Measurements from ENCODE around the gene PADI4. TPM values are rescaled to one million over a fixed set of nuclear protein-coding genes. Genes with fewer than 3 reads are reported as not detected.
"Not testable (repeated sequence)": the region's sequence is repeated elsewhere in the genome, so short reads cannot be mapped to it uniquely, and the experiment has no call there.

Gene PADI4
- polyA plus RNA-seq, 4 donors = 0.03 to 0.24 TPM; not detected in 2

DNA sequence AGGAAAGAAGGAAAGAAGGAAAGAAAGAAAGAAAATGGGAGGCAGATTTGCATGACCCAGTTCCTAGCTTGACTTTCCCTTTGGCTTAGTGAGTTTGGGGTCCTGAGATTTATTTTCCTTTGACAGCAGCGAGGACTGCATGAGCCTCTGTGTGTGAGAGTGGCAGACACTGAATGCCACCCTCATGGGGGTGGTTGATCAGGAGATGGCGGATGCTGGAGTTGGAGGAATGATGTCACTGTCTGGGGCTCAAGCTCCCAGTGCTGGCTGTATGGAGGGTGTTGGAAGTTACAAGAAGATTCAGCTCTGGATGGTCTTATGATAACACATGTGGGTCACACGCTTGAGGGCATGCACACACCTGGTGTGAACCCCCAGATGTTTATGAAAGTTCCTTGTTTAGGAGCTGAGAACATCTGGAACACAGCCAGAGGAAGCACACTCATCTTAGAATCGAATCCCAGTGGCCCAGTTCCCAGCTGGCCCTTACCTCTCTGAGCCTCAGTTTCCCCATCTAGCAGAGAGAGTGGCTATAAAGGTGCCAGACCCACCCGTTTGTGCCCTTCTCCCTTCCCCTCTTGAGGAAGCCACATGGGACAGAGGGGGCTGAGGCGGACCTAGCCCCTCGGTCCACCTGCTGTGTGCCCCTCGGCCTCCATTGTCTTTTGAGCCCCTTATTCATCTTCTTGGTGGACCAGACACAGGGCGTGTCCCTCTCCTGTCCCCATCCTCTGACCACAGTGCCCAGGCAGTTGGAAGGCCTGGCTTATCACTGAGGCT is 5.7 kb downstream of the PADI4 start:
- FAIRE-seq (no peak), DNase-seq (no peak)
- 78 to 83% (median 78%) methylated on average over 9 of the region's 9 CpGs for WGBS, 3 donors
- Histone ChIP-seq H3K27ac (ENCODE audit: low read depth in 1 of 3, low read length in 2 of 3) (no peak overlapping the region), H3K4me3 (ENCODE audit: low read depth in 1 of 3, low read length in 3 of 3) (no peak overlapping the region), H3K4me1 (ENCODE audit: control insufficient read depth in 3 of 3, insufficient read depth in 2 of 3, low read depth in 1 of 3, low read length in 2 of 3) (no peaks in the 10 kb centered on the region), H3K9me3 (ENCODE audit: control insufficient read depth in 2 of 2, insufficient read depth in 1 of 2, low read depth in 1 of 2, low read length in 1 of 2) (no peaks in the 10 kb centered on the region), H3K27me3 (ENCODE audit: control insufficient read depth in 3 of 3, insufficient read depth in 3 of 3, low read length in 3 of 3) (peaks cover 0 to 3% (median 1%) of the 10 kb centered on the region in 3 donors), H3K36me3 (ENCODE audit: control insufficient read depth in 3 of 3, insufficient read depth in 2 of 3, low read depth in 1 of 3, low read length in 3 of 3) (no peaks in the 10 kb centered on the region)

DNA sequence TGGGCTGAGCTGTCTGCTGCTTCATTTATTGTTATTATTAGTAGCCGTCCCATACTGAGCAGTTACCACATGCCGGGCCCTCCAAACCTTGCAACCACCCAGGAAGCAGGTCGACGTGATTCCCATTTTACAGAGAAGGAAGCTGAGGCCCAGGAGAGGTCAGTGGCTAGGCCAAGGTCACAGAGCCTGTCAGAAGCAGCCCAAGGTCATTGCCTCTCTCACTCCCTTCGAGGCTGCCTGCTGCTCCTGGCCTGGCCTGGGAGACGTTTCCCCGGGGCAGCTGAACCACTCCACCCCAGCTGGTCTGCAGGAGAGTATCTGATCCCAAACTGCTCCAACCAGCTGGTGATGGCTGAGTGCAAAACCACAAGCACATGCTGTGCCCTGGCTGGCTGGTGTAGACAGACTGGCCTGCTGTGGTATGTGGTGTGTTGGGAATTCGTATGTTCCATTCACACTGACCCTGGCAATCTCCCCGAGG is 6.5 kb downstream of the PADI4 start:
- Histone ChIP-seq H3K27me3 (ENCODE audit: control insufficient read depth in 3 of 3, insufficient read depth in 3 of 3, low read length in 3 of 3) (peaks cover 0 to 6% (median 1%) of the 10 kb centered on the region in 3 donors), H3K27ac (ENCODE audit: low read depth in 1 of 3, low read length in 2 of 3) (no peak overlapping the region), H3K4me1 (ENCODE audit: control insufficient read depth in 3 of 3, insufficient read depth in 2 of 3, low read depth in 1 of 3, low read length in 2 of 3) (no peaks in the 10 kb centered on the region), H3K4me3 (ENCODE audit: low read depth in 1 of 3, low read length in 3 of 3) (no peak overlapping the region), H3K36me3 (ENCODE audit: control insufficient read depth in 3 of 3, insufficient read depth in 2 of 3, low read depth in 1 of 3, low read length in 3 of 3) (no peaks in the 10 kb centered on the region), H3K9me3 (ENCODE audit: control insufficient read depth in 2 of 2, insufficient read depth in 1 of 2, low read depth in 1 of 2, low read length in 1 of 2) (no peaks in the 10 kb centered on the region)
- FAIRE-seq = no peak
- 59 to 65% (median 63%) methylated on average over 8 to 9 of the region's 9 CpGs for WGBS, 3 donors
- no peak for DNase-seq

DNA sequence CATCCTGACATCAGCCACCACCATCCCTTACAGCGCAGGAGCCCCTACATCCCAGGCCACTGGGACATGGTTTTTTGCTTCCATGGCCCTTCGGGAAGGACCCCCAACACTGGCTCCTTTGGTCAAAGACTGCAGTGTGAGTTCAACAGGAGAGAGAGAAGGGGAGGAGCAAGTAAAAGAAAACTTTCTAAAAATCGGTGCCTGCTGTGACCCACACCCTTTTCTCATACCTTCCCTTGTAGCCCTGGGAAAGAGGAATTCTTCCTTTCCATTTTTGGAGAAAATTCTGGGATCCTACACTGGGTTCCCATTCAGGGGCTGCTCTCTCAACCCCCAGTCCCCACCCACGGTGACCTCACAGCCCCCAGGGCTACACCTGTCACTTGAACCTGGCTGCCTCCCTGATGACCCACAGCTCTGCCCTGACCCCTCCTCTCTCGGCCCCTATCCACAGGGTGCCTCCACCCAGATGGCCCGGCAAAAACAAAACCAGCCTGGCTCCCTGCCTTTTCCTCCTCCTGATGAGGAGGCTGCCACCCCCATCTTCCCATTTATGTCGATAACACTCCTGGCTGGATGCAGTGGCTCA is 7.6 kb downstream of the PADI4 start:
- no peak for FAIRE-seq

DNA sequence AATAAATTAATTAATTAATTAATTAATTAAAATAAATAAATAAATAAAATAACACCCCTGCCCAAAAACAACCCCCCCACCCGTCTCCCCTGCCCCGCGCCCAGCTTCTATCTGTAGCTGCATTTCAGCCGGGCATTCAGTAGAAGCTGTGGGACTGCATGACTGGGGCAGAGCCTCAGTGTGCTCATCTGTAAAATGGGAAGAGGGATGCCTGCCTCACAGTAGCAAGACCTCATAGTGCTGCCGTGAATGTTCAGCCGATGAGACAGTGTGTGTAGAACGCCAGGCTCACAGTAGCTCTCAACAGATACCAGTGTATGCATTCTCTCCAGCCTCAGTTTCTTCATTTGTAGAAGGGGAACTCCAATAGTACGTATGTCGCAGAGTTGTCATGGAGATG is 8.7 kb downstream of the PADI4 start:
- Histone ChIP-seq H3K9me3 (ENCODE audit: control insufficient read depth in 2 of 2, insufficient read depth in 1 of 2, low read depth in 1 of 2, low read length in 1 of 2) (peaks cover 0 to 6% of the 10 kb centered on the region in 2 donors), H3K36me3 (ENCODE audit: control insufficient read depth in 3 of 3, insufficient read depth in 2 of 3, low read depth in 1 of 3, low read length in 3 of 3) (no peaks in the 10 kb centered on the region), H3K4me3 (ENCODE audit: low read depth in 1 of 3, low read length in 3 of 3) (no peak overlapping the region), H3K27me3 (ENCODE audit: control insufficient read depth in 3 of 3, insufficient read depth in 3 of 3, low read length in 3 of 3) (peaks cover 0 to 6% (median 1%) of the 10 kb centered on the region in 3 donors), H3K27ac (ENCODE audit: low read depth in 1 of 3, low read length in 2 of 3) (no peak overlapping the region), H3K4me1 (ENCODE audit: control insufficient read depth in 3 of 3, insufficient read depth in 2 of 3, low read depth in 1 of 3, low read length in 2 of 3) (peaks cover 0 to 2% (median 0%) of the 10 kb centered on the region in 3 donors)
- 81 to 84% (median 82%) methylated on average over 9 of the region's 9 CpGs for WGBS, 3 donors
- FAIRE-seq (no peak), DNase-seq (no peak)

More for the DNA sequence above, 7.6 kb downstream of the PADI4 start:
- H3K9me3 ChIP-seq (ENCODE audit: control insufficient read depth in 2 of 2, insufficient read depth in 1 of 2, low read depth in 1 of 2, low read length in 1 of 2) = peaks cover 0 to 6% of the 10 kb centered on the region in 2 donors
- H3K36me3 ChIP-seq (ENCODE audit: control insufficient read depth in 3 of 3, insufficient read depth in 2 of 3, low read depth in 1 of 3, low read length in 3 of 3) = no peaks in the 10 kb centered on the region
- H3K4me1 ChIP-seq (ENCODE audit: control insufficient read depth in 3 of 3, insufficient read depth in 2 of 3, low read depth in 1 of 3, low read length in 2 of 3) = no peaks in the 10 kb centered on the region
- DNase-seq = no peak
- H3K27ac ChIP-seq (ENCODE audit: low read depth in 1 of 3, low read length in 2 of 3) = no peak overlapping the region
- WGBS, 3 donors = 59 to 64% (median 60%) methylated on average over 7 of the region's 7 CpGs
- H3K27me3 ChIP-seq (ENCODE audit: control insufficient read depth in 3 of 3, insufficient read depth in 3 of 3, low read length in 3 of 3) = peaks cover 0 to 6% (median 1%) of the 10 kb centered on the region in 3 donors
- no peak overlapping the region for H3K4me3 ChIP-seq (ENCODE audit: low read depth in 1 of 3, low read length in 3 of 3)

DNA sequence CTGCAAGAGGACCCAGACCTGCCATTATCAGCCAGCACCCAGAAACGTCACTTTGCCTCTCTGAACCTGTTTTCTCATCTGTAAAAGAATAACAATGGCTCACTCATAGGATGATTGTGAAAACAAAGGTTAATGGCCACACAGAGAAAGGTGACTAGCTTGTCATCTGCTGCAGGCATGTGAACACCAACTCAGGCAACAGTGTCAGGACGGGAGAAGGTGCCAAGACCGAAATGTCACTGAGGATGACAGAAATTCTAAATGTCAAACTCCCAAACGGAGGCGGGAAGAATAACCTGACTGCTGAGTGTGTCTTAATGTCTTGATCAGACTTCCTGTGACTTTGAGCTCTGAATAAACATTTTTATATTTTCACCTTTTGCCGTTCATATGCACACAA is 10.3 kb downstream of the PADI4 start:
- 33 to 58% (median 39%) methylated on average over 6 of the region's 6 CpGs for WGBS, 3 donors
- DNase-seq (peak; percentile 9 to 15), FAIRE-seq (no peak)
- H3K36me3 ChIP-seq (ENCODE audit: control insufficient read depth in 3 of 3, insufficient read depth in 2 of 3, low read depth in 1 of 3, low read length in 3 of 3) = no peaks in the 10 kb centered on the region
- peaks cover 0 to 4% (median 0%) of the 10 kb centered on the region in 3 donors for H3K4me1 ChIP-seq (ENCODE audit: control insufficient read depth in 3 of 3, insufficient read depth in 2 of 3, low read depth in 1 of 3, low read length in 2 of 3)
- no peak overlapping the region for H3K27ac ChIP-seq (ENCODE audit: low read depth in 1 of 3, low read length in 2 of 3)
- H3K9me3 ChIP-seq (ENCODE audit: control insufficient read depth in 2 of 2, insufficient read depth in 1 of 2, low read depth in 1 of 2, low read length in 1 of 2) = peaks cover 0 to 12% of the 10 kb centered on the region in 2 donors
- no peak overlapping the region for H3K4me3 ChIP-seq (ENCODE audit: low read depth in 1 of 3, low read length in 3 of 3)
- H3K27me3 ChIP-seq (ENCODE audit: control insufficient read depth in 3 of 3, insufficient read depth in 3 of 3, low read length in 3 of 3) = peaks cover 0 to 6% (median 1%) of the 10 kb centered on the region in 3 donors

DNA sequence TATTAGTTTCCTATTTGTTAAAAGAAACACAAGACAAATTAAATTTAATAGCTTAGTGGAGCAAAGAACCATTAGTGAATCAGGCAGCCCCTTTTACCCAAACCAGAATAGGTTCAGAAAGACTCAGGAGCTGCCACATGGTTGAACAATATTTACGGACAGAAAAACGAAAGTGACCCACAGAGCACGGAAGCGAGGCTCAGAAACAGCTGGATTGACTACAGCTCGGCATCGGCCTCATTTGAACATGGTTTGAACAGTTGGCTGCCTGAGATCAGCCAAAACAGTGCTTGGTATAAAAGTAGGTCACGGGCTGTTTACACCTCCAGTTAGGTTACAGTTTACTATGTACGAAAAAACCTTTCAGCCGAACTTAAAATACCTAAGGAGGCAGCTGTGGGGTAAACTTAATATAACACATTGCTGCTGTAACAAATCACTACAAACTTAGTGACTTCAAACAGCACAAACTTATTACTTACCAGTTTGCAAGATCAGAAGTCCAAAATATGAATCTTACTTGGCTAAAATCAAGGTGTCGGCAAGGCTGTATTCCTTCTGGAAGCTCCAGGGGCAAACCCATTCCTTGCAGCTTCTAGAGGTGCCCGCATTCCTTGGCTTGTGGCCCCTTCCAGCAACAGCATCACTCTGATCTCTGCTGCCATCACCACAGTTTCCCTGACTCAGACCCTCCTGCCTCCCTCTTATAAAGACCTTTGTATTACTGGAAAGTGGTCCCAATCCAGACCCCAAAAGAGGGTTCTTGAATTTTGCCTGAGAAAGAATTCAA is 11.8 kb downstream of the PADI4 start:
- Histone ChIP-seq H3K4me3 (ENCODE audit: low read depth in 1 of 3, low read length in 3 of 3) (no peak overlapping the region), H3K27me3 (ENCODE audit: control insufficient read depth in 3 of 3, insufficient read depth in 3 of 3, low read length in 3 of 3) (peaks cover 0 to 6% (median 1%) of the 10 kb centered on the region in 3 donors), H3K4me1 (ENCODE audit: control insufficient read depth in 3 of 3, insufficient read depth in 2 of 3, low read depth in 1 of 3, low read length in 2 of 3) (peaks cover 0 to 4% (median 0%) of the 10 kb centered on the region in 3 donors), H3K27ac (ENCODE audit: low read depth in 1 of 3, low read length in 2 of 3) (no peak overlapping the region), H3K9me3 (ENCODE audit: control insufficient read depth in 2 of 2, insufficient read depth in 1 of 2, low read depth in 1 of 2, low read length in 1 of 2) (peaks cover 0 to 12% of the 10 kb centered on the region in 2 donors), H3K36me3 (ENCODE audit: control insufficient read depth in 3 of 3, insufficient read depth in 2 of 3, low read depth in 1 of 3, low read length in 3 of 3) (no peaks in the 10 kb centered on the region)
- DNase-seq (no peak), FAIRE-seq (no peak)
- 83 to 89% (median 87%) methylated on average over 11 of the region's 11 CpGs for WGBS, 3 donors

DNA sequence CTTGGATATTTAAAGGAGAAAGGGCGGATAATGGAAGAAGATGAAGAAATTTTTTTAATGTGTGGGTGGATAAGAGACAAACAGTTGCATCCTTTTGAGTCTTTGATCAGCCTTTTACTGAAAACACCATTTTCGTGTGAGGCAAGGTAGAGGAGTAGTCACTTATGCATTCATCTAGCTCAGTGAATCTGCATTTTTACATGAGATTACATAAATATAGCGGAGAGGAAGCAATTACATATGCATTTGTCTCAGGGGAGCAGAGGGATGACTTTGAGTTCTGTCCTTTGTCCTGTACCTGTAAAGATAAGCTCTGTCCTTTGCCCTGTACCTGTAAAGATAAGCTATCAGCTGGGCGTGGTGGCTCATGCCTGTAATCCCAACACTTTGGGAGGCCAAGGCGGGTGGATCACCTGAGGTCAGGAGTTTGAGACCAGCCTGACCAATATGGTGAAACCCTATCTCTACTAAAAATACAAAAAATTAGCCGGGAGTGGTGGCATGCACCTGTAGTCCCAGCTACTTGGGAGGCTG is 13.9 kb downstream of the PADI4 start:
- H3K4me1 ChIP-seq (ENCODE audit: control insufficient read depth in 3 of 3, insufficient read depth in 2 of 3, low read depth in 1 of 3, low read length in 2 of 3); H3K27me3 ChIP-seq (ENCODE audit: control insufficient read depth in 3 of 3, insufficient read depth in 3 of 3, low read length in 3 of 3); H3K4me3 ChIP-seq (ENCODE audit: low read depth in 1 of 3, low read length in 3 of 3); H3K27ac ChIP-seq (ENCODE audit: low read depth in 1 of 3, low read length in 2 of 3); H3K36me3 ChIP-seq (ENCODE audit: control insufficient read depth in 3 of 3, insufficient read depth in 2 of 3, low read depth in 1 of 3, low read length in 3 of 3); FAIRE-seq: not testable (repeated sequence)
- 23 to 59% (median 42%) methylated on average over 6 of the region's 6 CpGs for WGBS, 3 donors
- peak; percentile 73 to 84 for DNase-seq
- peaks cover 0 to 12% of the 10 kb centered on the region in 2 donors for H3K9me3 ChIP-seq (ENCODE audit: control insufficient read depth in 2 of 2, insufficient read depth in 1 of 2, low read depth in 1 of 2, low read length in 1 of 2)

DNA sequence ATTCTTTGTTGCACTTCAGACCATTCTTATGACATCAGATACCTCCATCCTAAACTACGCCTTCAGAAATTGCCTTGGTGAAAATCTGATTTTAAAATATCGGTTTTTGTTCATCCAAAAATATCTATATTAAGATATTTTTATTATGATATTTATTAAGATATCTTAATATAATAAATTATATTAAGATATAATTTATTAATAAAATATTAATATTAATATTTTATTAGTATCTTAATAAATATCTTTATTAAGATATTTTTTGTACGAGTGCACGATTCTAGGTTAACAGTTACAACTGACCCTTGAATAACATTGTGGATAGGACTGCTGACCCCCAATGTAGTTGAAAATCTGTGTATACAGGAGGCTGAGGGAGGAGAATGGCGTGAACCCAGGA is 20.9 kb downstream of the PADI4 start:
- peaks cover 0 to 4% of the 10 kb centered on the region in 2 donors for H3K9me3 ChIP-seq (ENCODE audit: control insufficient read depth in 2 of 2, insufficient read depth in 1 of 2, low read depth in 1 of 2, low read length in 1 of 2)
- H3K4me1 ChIP-seq (ENCODE audit: control insufficient read depth in 3 of 3, insufficient read depth in 2 of 3, low read depth in 1 of 3, low read length in 2 of 3) = no peaks in the 10 kb centered on the region
- H3K36me3 ChIP-seq (ENCODE audit: control insufficient read depth in 3 of 3, insufficient read depth in 2 of 3, low read depth in 1 of 3, low read length in 3 of 3) = no peaks in the 10 kb centered on the region
- H3K4me3 ChIP-seq (ENCODE audit: low read depth in 1 of 3, low read length in 3 of 3) = no peak overlapping the region
- FAIRE-seq (peak; percentile 67), DNase-seq (no peak)
- H3K27me3 ChIP-seq (ENCODE audit: control insufficient read depth in 3 of 3, insufficient read depth in 3 of 3, low read length in 3 of 3) = peaks cover 0 to 8% (median 4%) of the 10 kb centered on the region in 3 donors
- no peak overlapping the region for H3K27ac ChIP-seq (ENCODE audit: low read depth in 1 of 3, low read length in 2 of 3)
- 69 to 73% (median 73%) methylated on average over 5 of the region's 5 CpGs for WGBS, 3 donors
